IMR-90 (cell line): ENCODE results near the gene NDRG2.

Source experiments
- BHLHE40 ChIP-seq: fragments of 150-350 bp; IDR thresholded peaks from 2 replicates; pipeline ENCODE4 v1.6.1; 2016; ENCODE audit warnings: mild to moderate bottlenecking, low read depth, low read length
- CEBPB ChIP-seq: IDR thresholded peaks from 2 replicates; pipeline ENCODE4 v1.6.1; 2012; ENCODE audit warnings: low read depth, low read length, improper control_type of control experiment
- CHD1 ChIP-seq: IDR thresholded peaks from 2 replicates; pipeline ENCODE4 v1.6.1; 2012; ENCODE audit warnings: low read depth, low read length, improper control_type of control experiment
- FOS ChIP-seq: fragments of 150-350 bp; IDR thresholded peaks from 2 replicates; pipeline ENCODE4 v1.6.1; 2016; ENCODE audit warnings: low read depth, low read length
- MAFK ChIP-seq: IDR thresholded peaks from 2 replicates; pipeline ENCODE4 v1.6.1; 2012; ENCODE audit warnings: low read depth, low read length, improper control_type of control experiment
- MAZ ChIP-seq: IDR thresholded peaks from 2 replicates; pipeline ENCODE4 v1.6.1; 2012; ENCODE audit warnings: low read depth, mild to moderate bottlenecking, low read length, improper control_type of control experiment, moderate library complexity, borderline replicate concordance
- POLR2A ChIP-seq: IDR thresholded peaks from 2 replicates; pipeline ENCODE4 v1.6.1; 2012; ENCODE audit warnings: mild to moderate bottlenecking, low read depth, low read length
- RAD21 ChIP-seq: IDR thresholded peaks from 2 replicates; pipeline ENCODE4 v1.6.1; 2012; ENCODE audit warnings: low read length, improper control_type of control experiment
- RFX5 ChIP-seq: IDR thresholded peaks from 2 replicates; pipeline ENCODE4 v1.8.0; 2012; ENCODE audit warnings: low read depth, mild to moderate bottlenecking, low read length, moderate library complexity
- SMC3 ChIP-seq: fragments of 150-350 bp; IDR thresholded peaks from 2 replicates; pipeline ENCODE4 v1.6.1; 2016; ENCODE audit warnings: low read depth, mild to moderate bottlenecking, antibody characterized with exemption, low read length, moderate library complexity
- TF ChIP-seq, protein P1 (sequence below): fragments of 150-350 bp; IDR thresholded peaks from 2 replicates; pipeline ENCODE4 v1.6.1; 2016; ENCODE audit warnings: low read depth, mild to moderate bottlenecking, low read length, moderate library complexity, borderline replicate concordance
- TF ChIP-seq, protein P2 (sequence below): conservative IDR thresholded peaks from 2 replicates; pipeline ENCODE4 v1.5.1; 2012; ENCODE audit warnings: mild to moderate bottlenecking, low read depth, low read length, improper control_type of control experiment
- TF ChIP-seq, protein P3 (sequence below): fragments of 150-350 bp; IDR thresholded peaks from 2 replicates; pipeline ENCODE4 v1.6.1; 2017; ENCODE audit warnings: mild to moderate bottlenecking, antibody characterized with exemption, low read length, low read depth

DNA sequence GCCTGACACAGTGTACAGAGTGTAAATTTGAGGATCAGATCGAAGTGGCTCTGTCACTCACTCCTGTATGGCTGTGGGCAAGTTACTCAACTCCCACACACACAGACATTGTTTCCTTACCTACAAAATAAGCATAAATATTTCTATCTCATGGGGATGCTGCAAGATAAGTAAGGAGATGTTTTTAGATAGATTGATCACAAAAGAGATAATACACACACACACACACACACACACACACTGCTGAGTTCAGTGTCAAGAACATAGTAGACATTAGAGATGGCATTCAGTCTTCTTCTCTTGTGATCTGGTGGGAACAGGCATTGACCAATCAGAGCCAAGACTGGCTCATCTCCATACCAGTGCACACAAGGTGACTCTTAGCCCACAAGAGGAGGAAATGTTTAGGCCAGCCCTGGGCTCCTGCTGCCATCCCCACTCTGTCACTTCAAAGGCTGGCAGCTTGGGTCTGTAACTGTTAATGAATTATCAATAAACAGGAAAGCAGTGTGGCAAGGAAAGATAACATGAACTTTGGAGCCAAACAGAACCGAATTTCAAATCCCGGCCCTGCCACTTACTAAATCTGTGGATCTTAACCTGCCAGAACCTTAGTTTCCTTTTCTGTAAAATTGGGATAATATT lies 29.4 kb upstream of the NDRG2 start:
- TF ChIP-seq, protein P1, sequence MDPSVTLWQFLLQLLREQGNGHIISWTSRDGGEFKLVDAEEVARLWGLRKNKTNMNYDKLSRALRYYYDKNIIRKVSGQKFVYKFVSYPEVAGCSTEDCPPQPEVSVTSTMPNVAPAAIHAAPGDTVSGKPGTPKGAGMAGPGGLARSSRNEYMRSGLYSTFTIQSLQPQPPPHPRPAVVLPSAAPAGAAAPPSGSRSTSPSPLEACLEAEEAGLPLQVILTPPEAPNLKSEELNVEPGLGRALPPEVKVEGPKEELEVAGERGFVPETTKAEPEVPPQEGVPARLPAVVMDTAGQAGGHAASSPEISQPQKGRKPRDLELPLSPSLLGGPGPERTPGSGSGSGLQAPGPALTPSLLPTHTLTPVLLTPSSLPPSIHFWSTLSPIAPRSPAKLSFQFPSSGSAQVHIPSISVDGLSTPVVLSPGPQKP, result no peak
- no peak for TF ChIP-seq FOS
- TF ChIP-seq POLR2A, result no peak
- TF ChIP-seq BHLHE40, result no peak
- TF ChIP-seq, protein P2, sequence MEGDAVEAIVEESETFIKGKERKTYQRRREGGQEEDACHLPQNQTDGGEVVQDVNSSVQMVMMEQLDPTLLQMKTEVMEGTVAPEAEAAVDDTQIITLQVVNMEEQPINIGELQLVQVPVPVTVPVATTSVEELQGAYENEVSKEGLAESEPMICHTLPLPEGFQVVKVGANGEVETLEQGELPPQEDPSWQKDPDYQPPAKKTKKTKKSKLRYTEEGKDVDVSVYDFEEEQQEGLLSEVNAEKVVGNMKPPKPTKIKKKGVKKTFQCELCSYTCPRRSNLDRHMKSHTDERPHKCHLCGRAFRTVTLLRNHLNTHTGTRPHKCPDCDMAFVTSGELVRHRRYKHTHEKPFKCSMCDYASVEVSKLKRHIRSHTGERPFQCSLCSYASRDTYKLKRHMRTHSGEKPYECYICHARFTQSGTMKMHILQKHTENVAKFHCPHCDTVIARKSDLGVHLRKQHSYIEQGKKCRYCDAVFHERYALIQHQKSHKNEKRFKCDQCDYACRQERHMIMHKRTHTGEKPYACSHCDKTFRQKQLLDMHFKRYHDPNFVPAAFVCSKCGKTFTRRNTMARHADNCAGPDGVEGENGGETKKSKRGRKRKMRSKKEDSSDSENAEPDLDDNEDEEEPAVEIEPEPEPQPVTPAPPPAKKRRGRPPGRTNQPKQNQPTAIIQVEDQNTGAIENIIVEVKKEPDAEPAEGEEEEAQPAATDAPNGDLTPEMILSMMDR, result no peak
- no peak for TF ChIP-seq RAD21
- TF ChIP-seq, protein P3, sequence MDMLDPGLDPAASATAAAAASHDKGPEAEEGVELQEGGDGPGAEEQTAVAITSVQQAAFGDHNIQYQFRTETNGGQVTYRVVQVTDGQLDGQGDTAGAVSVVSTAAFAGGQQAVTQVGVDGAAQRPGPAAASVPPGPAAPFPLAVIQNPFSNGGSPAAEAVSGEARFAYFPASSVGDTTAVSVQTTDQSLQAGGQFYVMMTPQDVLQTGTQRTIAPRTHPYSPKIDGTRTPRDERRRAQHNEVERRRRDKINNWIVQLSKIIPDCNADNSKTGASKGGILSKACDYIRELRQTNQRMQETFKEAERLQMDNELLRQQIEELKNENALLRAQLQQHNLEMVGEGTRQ, result no peak
- no peak for TF ChIP-seq CEBPB
- TF ChIP-seq MAFK, result no peak
- no peak for TF ChIP-seq MAZ
- no peak for TF ChIP-seq SMC3
- no peak for TF ChIP-seq CHD1
- TF ChIP-seq RFX5, result no peak
